ENCODE measurements around the gene HSD17B2.

DNA sequence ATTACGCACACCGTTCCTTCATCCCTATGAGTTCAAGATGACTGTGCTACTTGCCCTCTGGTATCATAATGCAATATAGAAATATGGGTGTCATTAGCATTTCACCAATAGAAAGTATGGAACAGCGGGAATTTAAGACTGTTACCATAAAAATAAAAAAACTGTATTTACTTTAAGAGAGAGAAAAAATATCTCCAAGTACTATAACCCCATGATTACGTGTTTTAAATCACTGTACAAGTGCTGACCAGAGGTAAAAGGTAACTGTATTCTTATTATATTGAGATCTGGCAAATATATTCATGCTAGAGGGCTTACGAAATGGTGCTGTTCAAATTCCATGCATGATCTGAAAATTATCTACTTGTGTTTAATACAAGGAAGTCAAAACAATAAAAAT is 29.0 kb upstream of the HSD17B2 start:
- TF ChIP-seq, protein P1, sequence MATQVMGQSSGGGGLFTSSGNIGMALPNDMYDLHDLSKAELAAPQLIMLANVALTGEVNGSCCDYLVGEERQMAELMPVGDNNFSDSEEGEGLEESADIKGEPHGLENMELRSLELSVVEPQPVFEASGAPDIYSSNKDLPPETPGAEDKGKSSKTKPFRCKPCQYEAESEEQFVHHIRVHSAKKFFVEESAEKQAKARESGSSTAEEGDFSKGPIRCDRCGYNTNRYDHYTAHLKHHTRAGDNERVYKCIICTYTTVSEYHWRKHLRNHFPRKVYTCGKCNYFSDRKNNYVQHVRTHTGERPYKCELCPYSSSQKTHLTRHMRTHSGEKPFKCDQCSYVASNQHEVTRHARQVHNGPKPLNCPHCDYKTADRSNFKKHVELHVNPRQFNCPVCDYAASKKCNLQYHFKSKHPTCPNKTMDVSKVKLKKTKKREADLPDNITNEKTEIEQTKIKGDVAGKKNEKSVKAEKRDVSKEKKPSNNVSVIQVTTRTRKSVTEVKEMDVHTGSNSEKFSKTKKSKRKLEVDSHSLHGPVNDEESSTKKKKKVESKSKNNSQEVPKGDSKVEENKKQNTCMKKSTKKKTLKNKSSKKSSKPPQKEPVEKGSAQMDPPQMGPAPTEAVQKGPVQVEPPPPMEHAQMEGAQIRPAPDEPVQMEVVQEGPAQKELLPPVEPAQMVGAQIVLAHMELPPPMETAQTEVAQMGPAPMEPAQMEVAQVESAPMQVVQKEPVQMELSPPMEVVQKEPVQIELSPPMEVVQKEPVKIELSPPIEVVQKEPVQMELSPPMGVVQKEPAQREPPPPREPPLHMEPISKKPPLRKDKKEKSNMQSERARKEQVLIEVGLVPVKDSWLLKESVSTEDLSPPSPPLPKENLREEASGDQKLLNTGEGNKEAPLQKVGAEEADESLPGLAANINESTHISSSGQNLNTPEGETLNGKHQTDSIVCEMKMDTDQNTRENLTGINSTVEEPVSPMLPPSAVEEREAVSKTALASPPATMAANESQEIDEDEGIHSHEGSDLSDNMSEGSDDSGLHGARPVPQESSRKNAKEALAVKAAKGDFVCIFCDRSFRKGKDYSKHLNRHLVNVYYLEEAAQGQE (IDR thresholded peaks at IDR 0.05; ENCODE audit: insufficient replicate concordance, low read depth) = no peak
- TF ChIP-seq CTCF (IDR thresholded peaks at IDR 0.05; ENCODE audit: insufficient read depth, low read length) = no peak
- TF ChIP-seq POLR2AphosphoS5 (IDR thresholded peaks at IDR 0.05; ENCODE audit: low read depth) = no peak
